ENCODE measurements around the gene SMIM20.

- TF ChIP-seq, protein P1, sequence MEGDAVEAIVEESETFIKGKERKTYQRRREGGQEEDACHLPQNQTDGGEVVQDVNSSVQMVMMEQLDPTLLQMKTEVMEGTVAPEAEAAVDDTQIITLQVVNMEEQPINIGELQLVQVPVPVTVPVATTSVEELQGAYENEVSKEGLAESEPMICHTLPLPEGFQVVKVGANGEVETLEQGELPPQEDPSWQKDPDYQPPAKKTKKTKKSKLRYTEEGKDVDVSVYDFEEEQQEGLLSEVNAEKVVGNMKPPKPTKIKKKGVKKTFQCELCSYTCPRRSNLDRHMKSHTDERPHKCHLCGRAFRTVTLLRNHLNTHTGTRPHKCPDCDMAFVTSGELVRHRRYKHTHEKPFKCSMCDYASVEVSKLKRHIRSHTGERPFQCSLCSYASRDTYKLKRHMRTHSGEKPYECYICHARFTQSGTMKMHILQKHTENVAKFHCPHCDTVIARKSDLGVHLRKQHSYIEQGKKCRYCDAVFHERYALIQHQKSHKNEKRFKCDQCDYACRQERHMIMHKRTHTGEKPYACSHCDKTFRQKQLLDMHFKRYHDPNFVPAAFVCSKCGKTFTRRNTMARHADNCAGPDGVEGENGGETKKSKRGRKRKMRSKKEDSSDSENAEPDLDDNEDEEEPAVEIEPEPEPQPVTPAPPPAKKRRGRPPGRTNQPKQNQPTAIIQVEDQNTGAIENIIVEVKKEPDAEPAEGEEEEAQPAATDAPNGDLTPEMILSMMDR (IDR thresholded peaks at IDR 0.05; ENCODE audit: low read depth, low read length) = no peak
- TF ChIP-seq MYC (IDR thresholded peaks at IDR 0.05; ENCODE audit: low read depth, low read length) (no peak), POLR2A (IDR thresholded peaks at IDR 0.05; ENCODE audit: extremely low read depth, insufficient read length) (no peak)
- TF ChIP-seq, protein P2, sequence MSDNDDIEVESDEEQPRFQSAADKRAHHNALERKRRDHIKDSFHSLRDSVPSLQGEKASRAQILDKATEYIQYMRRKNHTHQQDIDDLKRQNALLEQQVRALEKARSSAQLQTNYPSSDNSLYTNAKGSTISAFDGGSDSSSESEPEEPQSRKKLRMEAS (IDR thresholded peaks at IDR 0.05; ENCODE audit: low read depth, low read length) = no peak
These were observed 13.0 kb upstream of the SMIM20 start for GRCh38 chr4:25901030-25901430.
